NCI-H146 (cell line): ENCODE results near the gene CHORDC1.

Experiments
- DNase-seq: peaks from one replicate; lab custom pipeline; 2025; lab: John Stamatoyannopoulos, UW

CHORDC1 gene

GRCh38 chr11:90222459-90223247, at the start of gene CHORDC1:
CHORDC1 (minus strand) TSS chr11:90223049; CDS start chr11:90222954, 95 bp downstream.
- DNase-seq = peak; percentile 82

- no peak for DNase-seq
Measured at GRCh38 chr11:90257158-90257525, 34.3 kb upstream of the CHORDC1 start.

- no peak for DNase-seq
Measured at GRCh38 chr11:90256404-90257157, 33.7 kb upstream of the CHORDC1 start.

- DNase-seq = no peak
Measured at GRCh38 chr11:90254065-90254464, 31.2 kb upstream of the CHORDC1 start.

GRCh38 chr11:90252053-90252452, 29.2 kb upstream of the CHORDC1 start:
- no peak for DNase-seq

- no peak for DNase-seq
Measured at GRCh38 chr11:90251599-90251998, 28.8 kb upstream of the CHORDC1 start.

GRCh38 chr11:90250970-90251369, 28.1 kb upstream of the CHORDC1 start:
- no peak for DNase-seq

- DNase-seq = no peak
Measured at GRCh38 chr11:90246468-90246867, 23.6 kb upstream of the CHORDC1 start.

GRCh38 chr11:90243534-90243933, 20.7 kb upstream of the CHORDC1 start:
- DNase-seq = peak; percentile 76

GRCh38 chr11:90242894-90243416, 20.1 kb upstream of the CHORDC1 start:
- DNase-seq = no peak

- DNase-seq = peak; percentile 16
Measured at GRCh38 chr11:90241414-90241813, 18.6 kb upstream of the CHORDC1 start.

- DNase-seq = peak; percentile 67
Measured at GRCh38 chr11:90239967-90240636, 17.3 kb upstream of the CHORDC1 start.

- DNase-seq = no peak
Measured at GRCh38 chr11:90237004-90237403, 14.2 kb upstream of the CHORDC1 start.

GRCh38 chr11:90235526-90235925, 12.7 kb upstream of the CHORDC1 start:
- DNase-seq = no peak

GRCh38 chr11:90234977-90235376, 12.1 kb upstream of the CHORDC1 start:
- DNase-seq = no peak

- no peak for DNase-seq
Measured at GRCh38 chr11:90229791-90230190, 6.9 kb upstream of the CHORDC1 start.

- DNase-seq = no peak
Measured at GRCh38 chr11:90228056-90228455, 5.2 kb upstream of the CHORDC1 start.

GRCh38 chr11:90223248-90223585, 368 bp upstream of the CHORDC1 start:
- no peak for DNase-seq

- DNase-seq = no peak
Measured at GRCh38 chr11:90221803-90222458, 918 bp downstream of the CHORDC1 start.

GRCh38 chr11:90220391-90220790, 2.5 kb downstream of the CHORDC1 start:
- DNase-seq = no peak

- DNase-seq = no peak
Measured at GRCh38 chr11:90219438-90219837, 3.4 kb downstream of the CHORDC1 start.

GRCh38 chr11:90218606-90219005, 4.2 kb downstream of the CHORDC1 start:
- DNase-seq = no peak
